ENCODE results near the gene TOR4A. TPM values are rescaled to one million over a fixed set of nuclear protein-coding genes. Genes with fewer than 3 reads are reported as not detected.
"Not testable (repeated sequence)": the region's sequence is repeated elsewhere in the genome, so short reads cannot be mapped to it uniquely, and the experiment has no call there.

TOR4A gene
- polyA plus RNA-seq, 4 donors: 3.6 to 10.0 (median 4.9) TPM

GRCh38 chr9:137327641-137328550 is 50.4 kb downstream of the TOR4A start:
- DNase-seq (ENCODE audit: low read depth in 4 of 4, low spot score in 3 of 4): not testable (repeated sequence)

GRCh38 chr9:137329590-137329989 is 52.1 kb downstream of the TOR4A start:
- not testable (repeated sequence) for DNase-seq (ENCODE audit: low read depth in 4 of 4, low spot score in 3 of 4)

GRCh38 chr9:137330689-137331088 is 53.2 kb downstream of the TOR4A start:
- DNase-seq (ENCODE audit: low read depth in 4 of 4, low spot score in 3 of 4): no peak

- no peak for DNase-seq (ENCODE audit: low read depth in 4 of 4, low spot score in 3 of 4)
Observed at GRCh38 chr9:137331929-137332328, 54.4 kb downstream of the TOR4A start.

Other genes starting within 250 kb of the TOR4A start
- 10 to 100 TPM; 33.3 to 57.9 (median 40.2) TPM for gene ABCA2, start 249.5 kb upstream of the TOR4A start, polyA plus RNA-seq (ENCODE audit: insufficient read length in 4 of 4)
- gene FUT7, start 245.6 kb upstream of the TOR4A start, polyA plus RNA-seq (ENCODE audit: insufficient read length in 4 of 4): under 1 TPM in 2 of 4 donors, not detected in 2; 0.04 to 0.11 TPM
- 10 to 100 TPM; 22.8 to 47.1 (median 26.5) TPM for gene NPDC1, start 231.5 kb upstream of the TOR4A start, polyA plus RNA-seq (ENCODE audit: insufficient read length in 4 of 4)
- gene ENTPD2, start 223.7 kb upstream of the TOR4A start, polyA plus RNA-seq (ENCODE audit: insufficient read length in 4 of 4): 1 to 10 TPM; 3.4 to 7.4 (median 4.2) TPM
- 1 to 10 TPM; 5.4 to 9.5 (median 6.0) TPM for gene SAPCD2, start 207.2 kb upstream of the TOR4A start, polyA plus RNA-seq (ENCODE audit: insufficient read length in 4 of 4)
- 1 to 10 TPM; 4.6 to 6.6 (median 5.6) TPM for gene UAP1L1, start 200.2 kb upstream of the TOR4A start, polyA plus RNA-seq (ENCODE audit: insufficient read length in 4 of 4)
- gene MAN1B1, start 190.7 kb upstream of the TOR4A start, polyA plus RNA-seq (ENCODE audit: insufficient read length in 4 of 4): 10 to 100 TPM; 46.4 to 62.2 (median 53.4) TPM
- gene DPP7, start 163.0 kb upstream of the TOR4A start, polyA plus RNA-seq (ENCODE audit: insufficient read length in 4 of 4): 10 to 100 TPM in 3 of 4 donors, 1 to 10 TPM in 1; 9.7 to 41.8 (median 18.2) TPM
- gene GRIN1, start 138.6 kb upstream of the TOR4A start, polyA plus RNA-seq (ENCODE audit: insufficient read length in 4 of 4): under 1 TPM in 2 of 4 donors, not detected in 2; 0.04 to 0.12 TPM
- under 1 TPM in 1 of 4 donors, not detected in 3; 0.16 TPM for gene LRRC26, start 107.7 kb upstream of the TOR4A start, polyA plus RNA-seq (ENCODE audit: insufficient read length in 4 of 4)
- not detected for gene TMEM210, start 105.7 kb upstream of the TOR4A start, polyA plus RNA-seq (ENCODE audit: insufficient read length in 4 of 4)
- 10 to 100 TPM; 37.1 to 50.4 (median 40.9) TPM for gene ANAPC2, start 89.2 kb upstream of the TOR4A start, polyA plus RNA-seq (ENCODE audit: insufficient read length in 4 of 4)
- gene SSNA1, start 89.0 kb upstream of the TOR4A start, polyA plus RNA-seq (ENCODE audit: insufficient read length in 4 of 4): 10 to 100 TPM; 42.7 to 70.4 (median 47.7) TPM
- gene TPRN, start 77.0 kb upstream of the TOR4A start, polyA plus RNA-seq (ENCODE audit: insufficient read length in 4 of 4): 10 to 100 TPM; 12.9 to 18.6 (median 14.1) TPM
- gene TMEM203, start 72.1 kb upstream of the TOR4A start, polyA plus RNA-seq (ENCODE audit: insufficient read length in 4 of 4): 10 to 100 TPM; 44.6 to 49.8 (median 47.4) TPM
- 10 to 100 TPM; 10.0 to 16.0 (median 10.9) TPM for gene NDOR1, start 72.0 kb upstream of the TOR4A start, polyA plus RNA-seq (ENCODE audit: insufficient read length in 4 of 4)
- gene RNF208, start 55.5 kb upstream of the TOR4A start, polyA plus RNA-seq (ENCODE audit: insufficient read length in 4 of 4): 10 to 100 TPM in 2 of 4 donors, 1 to 10 TPM in 2; 7.9 to 16.3 (median 10.1) TPM
- 10 to 100 TPM in 2 of 4 donors, 1 to 10 TPM in 2; 4.9 to 14.2 (median 10.8) TPM for gene CYSRT1, start 52.6 kb upstream of the TOR4A start, polyA plus RNA-seq (ENCODE audit: insufficient read length in 4 of 4)
- gene RNF224, start 50.2 kb upstream of the TOR4A start, polyA plus RNA-seq (ENCODE audit: insufficient read length in 4 of 4): 10 to 100 TPM in 1 of 4 donors, 1 to 10 TPM in 3; 5.1 to 14.5 (median 9.7) TPM
- 10 to 100 TPM in 1 of 4 donors, 1 to 10 TPM in 3; 4.7 to 11.9 (median 7.3) TPM for gene SLC34A3, start 46.8 kb upstream of the TOR4A start, polyA plus RNA-seq (ENCODE audit: insufficient read length in 4 of 4)
- 100 to 1,000 TPM; 343 to 454 (median 348) TPM for gene TUBB4B, start 36.4 kb upstream of the TOR4A start, polyA plus RNA-seq (ENCODE audit: insufficient read length in 4 of 4)
- 1 to 10 TPM; 1.7 to 2.3 (median 1.8) TPM for gene STPG3, start 26.4 kb upstream of the TOR4A start, polyA plus RNA-seq (ENCODE audit: insufficient read length in 4 of 4)
- 10 to 100 TPM; 46.6 to 69.7 (median 51.2) TPM for gene NELFB, start 22.4 kb upstream of the TOR4A start, polyA plus RNA-seq (ENCODE audit: insufficient read length in 4 of 4)
- gene NRARP, start 24.5 kb downstream of the TOR4A start, polyA plus RNA-seq (ENCODE audit: insufficient read length in 4 of 4): 10 to 100 TPM in 1 of 4 donors, 1 to 10 TPM in 3; 6.6 to 10.1 (median 6.7) TPM
- 10 to 100 TPM; 12.5 to 19.3 (median 13.8) TPM for gene EXD3, start 145.4 kb downstream of the TOR4A start, polyA plus RNA-seq (ENCODE audit: insufficient read length in 4 of 4)
- 10 to 100 TPM in 1 of 4 donors, 1 to 10 TPM in 3; 5.7 to 10.1 (median 6.2) TPM for gene NOXA1, start 145.7 kb downstream of the TOR4A start, polyA plus RNA-seq (ENCODE audit: insufficient read length in 4 of 4)
- gene ENTPD8, start 163.6 kb downstream of the TOR4A start, polyA plus RNA-seq (ENCODE audit: insufficient read length in 4 of 4): under 1 TPM; 0.52 to 0.59 (median 0.56) TPM
- gene NSMF, start 181.6 kb downstream of the TOR4A start, polyA plus RNA-seq (ENCODE audit: insufficient read length in 4 of 4): 10 to 100 TPM; 45.5 to 49.6 (median 45.8) TPM